ENCODE measurements around the gene PROKR1. TPM values are rescaled to one million over a fixed set of nuclear protein-coding genes. Genes with fewer than 3 reads are reported as not detected.

Gene PROKR1
- total and polyA plus RNA-seq, 7 donors, result 0.20 to 1.1 (median 0.67) TPM; not detected in 3

DNA sequence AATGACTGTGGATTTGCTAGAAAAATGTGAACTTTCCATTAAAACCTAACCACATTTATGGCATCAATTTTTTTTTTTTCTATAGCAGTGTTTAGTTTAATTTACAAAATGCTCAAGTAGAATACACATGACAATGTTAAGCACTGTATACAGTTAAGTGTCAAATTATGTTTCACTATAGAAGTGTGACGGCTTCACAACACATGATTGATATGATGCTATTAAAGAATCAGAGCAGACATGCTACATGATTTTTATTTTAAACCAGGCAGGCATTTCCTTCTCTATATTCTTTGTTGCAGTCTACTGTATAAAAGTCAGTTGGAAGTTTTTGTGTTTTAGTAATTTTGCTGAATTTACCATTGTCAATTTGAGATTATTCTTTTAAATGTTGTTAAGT is 43.6 kb downstream of the PROKR1 start:
- Histone ChIP-seq H3K4me1 (no peaks in the 10 kb centered on the region), H3K9me3 (no peaks in the 10 kb centered on the region), H3K27me3 (no peaks in the 10 kb centered on the region), H3K27ac (no peak overlapping the region), H3K36me3 (no peaks in the 10 kb centered on the region), H3K4me3 (no peak overlapping the region)
- intact Hi-C loops (cut with DNase I), result no loop called here
- DNase-seq, result no peak
- TF ChIP-seq EP300 (IDR thresholded peaks at IDR 0.05) (no peak), POLR2A (IDR thresholded peaks at IDR 0.05) (no peak), POLR2AphosphoS5 (IDR thresholded peaks at IDR 0.05) (no peak)
- TF ChIP-seq, protein P1, sequence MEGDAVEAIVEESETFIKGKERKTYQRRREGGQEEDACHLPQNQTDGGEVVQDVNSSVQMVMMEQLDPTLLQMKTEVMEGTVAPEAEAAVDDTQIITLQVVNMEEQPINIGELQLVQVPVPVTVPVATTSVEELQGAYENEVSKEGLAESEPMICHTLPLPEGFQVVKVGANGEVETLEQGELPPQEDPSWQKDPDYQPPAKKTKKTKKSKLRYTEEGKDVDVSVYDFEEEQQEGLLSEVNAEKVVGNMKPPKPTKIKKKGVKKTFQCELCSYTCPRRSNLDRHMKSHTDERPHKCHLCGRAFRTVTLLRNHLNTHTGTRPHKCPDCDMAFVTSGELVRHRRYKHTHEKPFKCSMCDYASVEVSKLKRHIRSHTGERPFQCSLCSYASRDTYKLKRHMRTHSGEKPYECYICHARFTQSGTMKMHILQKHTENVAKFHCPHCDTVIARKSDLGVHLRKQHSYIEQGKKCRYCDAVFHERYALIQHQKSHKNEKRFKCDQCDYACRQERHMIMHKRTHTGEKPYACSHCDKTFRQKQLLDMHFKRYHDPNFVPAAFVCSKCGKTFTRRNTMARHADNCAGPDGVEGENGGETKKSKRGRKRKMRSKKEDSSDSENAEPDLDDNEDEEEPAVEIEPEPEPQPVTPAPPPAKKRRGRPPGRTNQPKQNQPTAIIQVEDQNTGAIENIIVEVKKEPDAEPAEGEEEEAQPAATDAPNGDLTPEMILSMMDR (IDR thresholded peaks at IDR 0.05), result no peak
- 91 to 92% methylated on average over 1 of the region's 1 CpG for WGBS, 2 donors

DNA sequence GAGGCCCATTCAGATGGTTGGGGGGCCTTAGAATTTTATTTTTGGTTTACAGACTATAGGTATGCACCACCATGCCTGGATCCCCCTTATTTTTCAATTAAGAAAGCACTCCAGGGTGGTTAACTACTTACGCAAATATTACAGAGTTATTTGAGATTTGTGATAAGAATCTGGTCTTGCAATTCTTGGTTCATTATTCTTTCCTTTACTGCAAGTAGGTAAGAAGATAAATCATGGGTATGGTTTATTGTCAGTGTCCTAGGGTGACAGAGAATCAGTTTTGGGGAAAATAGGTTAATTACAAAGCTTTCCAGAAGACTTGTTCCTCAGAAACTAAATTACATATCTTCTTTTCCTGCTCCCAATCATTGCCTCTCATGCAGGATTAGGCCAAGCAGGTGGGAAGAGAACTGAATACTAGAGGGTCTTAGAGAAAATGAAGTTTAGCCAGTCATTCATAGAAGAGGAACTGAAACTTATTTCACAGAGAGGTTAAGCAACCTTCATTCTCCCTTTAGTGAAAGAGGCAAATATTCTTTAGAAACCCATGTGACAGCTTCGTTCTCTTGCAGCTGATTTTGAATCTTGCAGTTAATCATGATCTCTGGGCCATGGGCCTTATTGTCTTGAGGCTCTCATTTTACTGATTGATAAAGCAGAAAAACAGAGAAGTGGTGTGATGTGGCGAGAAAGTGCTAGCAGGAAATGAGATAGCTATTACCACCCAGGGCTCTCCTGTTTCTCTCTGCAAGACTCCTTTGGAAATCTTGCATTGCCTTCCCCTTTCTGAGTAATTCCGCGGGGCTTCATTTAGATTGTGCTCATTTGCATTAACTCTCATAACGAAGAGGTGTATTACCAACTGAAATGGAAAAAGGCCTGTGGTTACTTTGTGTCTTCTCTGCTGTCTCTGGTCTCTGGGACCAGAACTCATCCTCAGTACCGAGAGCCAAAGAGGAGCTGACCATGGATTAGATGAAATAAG is 46.5 kb downstream of the PROKR1 start:
- Histone ChIP-seq H3K4me1 (no peaks in the 10 kb centered on the region), H3K36me3 (no peaks in the 10 kb centered on the region), H3K4me3 (no peak overlapping the region), H3K9me3 (no peaks in the 10 kb centered on the region), H3K27ac (no peak overlapping the region), H3K27me3 (no peaks in the 10 kb centered on the region)
- 43 to 70% methylated on average over 7 of the region's 7 CpGs for WGBS, 2 donors
- TF ChIP-seq, protein P1 (IDR thresholded peaks at IDR 0.05), result no peak
- TF ChIP-seq EP300 (IDR thresholded peaks at IDR 0.05) (no peak), POLR2AphosphoS5 (IDR thresholded peaks at IDR 0.05) (no peak), POLR2A (IDR thresholded peaks at IDR 0.05) (no peak)
- intact Hi-C loops (cut with DNase I), result no loop called here
- DNase-seq, result no peak

DNA sequence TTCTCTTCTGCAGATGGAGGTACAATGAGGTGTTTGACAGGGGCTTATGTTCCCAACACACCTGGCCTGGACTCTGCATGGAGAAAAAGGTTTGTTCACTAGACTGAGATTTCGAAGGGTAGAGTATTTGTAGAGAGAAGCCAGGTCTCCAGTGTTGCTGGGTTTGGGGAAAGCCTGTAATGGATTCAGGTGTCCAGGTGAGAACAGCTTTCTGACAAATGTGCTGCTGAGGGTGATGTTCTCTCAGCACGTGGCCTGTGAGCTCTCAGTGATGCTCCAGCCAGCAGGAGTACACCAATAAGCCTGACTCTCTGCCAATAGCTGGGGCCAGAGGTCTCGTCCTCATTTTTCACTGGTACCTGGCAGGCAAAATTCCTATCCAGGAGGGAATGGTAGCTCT is 47.5 kb downstream of the PROKR1 start:
- no peaks in the 10 kb centered on the region for H3K36me3 ChIP-seq
- no peaks in the 10 kb centered on the region for H3K9me3 ChIP-seq
- no peaks in the 10 kb centered on the region for H3K4me1 ChIP-seq
- no peak overlapping the region for H3K27ac ChIP-seq
- no peak overlapping the region for H3K4me3 ChIP-seq
- TF ChIP-seq EP300 (IDR thresholded peaks at IDR 0.05) (no peak), POLR2A (IDR thresholded peaks at IDR 0.05) (no peak), POLR2AphosphoS5 (IDR thresholded peaks at IDR 0.05) (no peak)
- TF ChIP-seq, protein P1 (IDR thresholded peaks at IDR 0.05), result no peak
- no peak for DNase-seq
- intact Hi-C loops (cut with DNase I), result no loop called here
- no peaks in the 10 kb centered on the region for H3K27me3 ChIP-seq
- WGBS, 2 donors, result 87 to 89% methylated on average over 3 of the region's 3 CpGs

DNA sequence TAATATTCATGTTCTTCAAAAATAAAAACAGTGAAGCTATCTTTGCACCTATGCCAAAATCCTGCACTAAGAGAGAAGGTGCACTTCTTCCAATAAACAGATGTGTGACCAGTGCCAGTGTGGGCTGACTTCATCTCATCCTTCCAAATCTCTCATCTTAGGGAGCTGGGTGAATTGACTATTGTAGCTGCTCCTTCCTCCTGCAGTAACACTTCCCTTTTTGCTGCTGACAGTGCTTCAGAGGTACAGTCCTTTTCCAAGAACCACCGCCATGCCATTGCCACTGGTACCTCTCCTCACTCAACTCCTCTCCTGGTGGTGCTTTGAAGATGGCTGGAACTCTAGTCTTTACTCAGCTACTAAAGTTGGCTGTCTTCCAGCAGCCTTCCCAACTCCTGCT is 49.1 kb downstream of the PROKR1 start:
- Histone ChIP-seq H3K27me3 (no peaks in the 10 kb centered on the region), H3K27ac (no peak overlapping the region), H3K36me3 (no peaks in the 10 kb centered on the region), H3K9me3 (peaks cover 0 to 3% (median 0%) of the 10 kb centered on the region in 4 donors), H3K4me1 (no peaks in the 10 kb centered on the region), H3K4me3 (no peak overlapping the region)
- intact Hi-C loops (cut with DNase I), result no loop called here
- no peak for TF ChIP-seq POLR2AphosphoS5 (IDR thresholded peaks at IDR 0.05)
- no peak for TF ChIP-seq EP300 (IDR thresholded peaks at IDR 0.05)
- DNase-seq, result no peak
- 80 to 91% methylated on average over 1 of the region's 1 CpG for WGBS, 2 donors

DNA sequence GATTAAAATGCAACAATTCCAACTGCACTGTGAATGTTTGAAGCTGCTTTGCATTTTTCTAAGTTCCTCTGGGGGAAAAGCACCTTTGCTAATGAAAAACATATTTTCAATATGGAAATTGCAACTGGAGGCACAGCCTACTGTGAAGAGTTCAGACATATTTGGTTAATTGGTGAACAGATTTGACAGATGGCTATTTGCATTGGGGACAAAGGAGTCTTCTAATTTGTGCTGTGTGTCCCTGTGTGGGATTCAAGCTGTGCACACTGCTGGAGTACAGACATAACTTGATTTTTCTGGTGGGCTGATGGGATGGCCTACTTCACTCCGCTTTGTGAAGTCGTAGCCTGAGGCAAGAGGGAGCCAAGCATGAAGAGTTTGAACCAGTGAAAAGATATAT is 50.6 kb downstream of the PROKR1 start:
- no peak for TF ChIP-seq POLR2AphosphoS5 (IDR thresholded peaks at IDR 0.05)
- 74 to 94% methylated on average over 2 of the region's 2 CpGs for WGBS, 2 donors
- Histone ChIP-seq H3K36me3 (no peaks in the 10 kb centered on the region), H3K27me3 (no peaks in the 10 kb centered on the region), H3K9me3 (peaks cover 0 to 3% (median 0%) of the 10 kb centered on the region in 4 donors), H3K4me1 (no peaks in the 10 kb centered on the region), H3K4me3 (no peak overlapping the region), H3K27ac (no peak overlapping the region)
- intact Hi-C loops (cut with DNase I), result no loop called here
- DNase-seq, result no peak
